Activated T-cell treated with anti-CD3 and anti-CD28 coated beads, Interleukin-2, amount 50 U/mL, for 1 hour (primary cell): Measurements from ENCODE around the gene ILDR1.

Experiments
- DNase-seq: peaks from one replicate; pipeline ENCODE4 v3.0.0-alpha.2; 2020

Gene ILDR1

GRCh38 chr3:121992601-121993560 is 29.2 kb downstream of the ILDR1 start:
- no peak for DNase-seq

GRCh38 chr3:121989943-121990342 is 32.1 kb downstream of the ILDR1 start:
- DNase-seq, result no peak

- DNase-seq, result no peak
Observed at GRCh38 chr3:121988146-121988545, 33.9 kb downstream of the ILDR1 start.

- no peak for DNase-seq
Observed at GRCh38 chr3:121985846-121986245, 36.2 kb downstream of the ILDR1 start.

- DNase-seq, result no peak
Observed at GRCh38 chr3:121981473-121981872, 40.6 kb downstream of the ILDR1 start.

GRCh38 chr3:121980450-121980796 is 41.6 kb downstream of the ILDR1 start:
- DNase-seq, result no peak

- DNase-seq, result no peak
Observed at GRCh38 chr3:121979734-121980449, 42.2 kb downstream of the ILDR1 start.

GRCh38 chr3:121979246-121979645 is 42.8 kb downstream of the ILDR1 start:
- no peak for DNase-seq

GRCh38 chr3:121976727-121977126 is 45.3 kb downstream of the ILDR1 start:
- DNase-seq, result no peak

GRCh38 chr3:121975702-121976302 is 46.2 kb downstream of the ILDR1 start:
- no peak for DNase-seq

GRCh38 chr3:121974601-121975111 is 47.4 kb downstream of the ILDR1 start:
- no peak for DNase-seq

- no peak for DNase-seq
Observed at GRCh38 chr3:121970047-121970446, 52.0 kb downstream of the ILDR1 start.

- no peak for DNase-seq
Observed at GRCh38 chr3:121969631-121970030, 52.4 kb downstream of the ILDR1 start.

GRCh38 chr3:121963608-121964007 is 58.4 kb downstream of the ILDR1 start:
- DNase-seq, result no peak

GRCh38 chr3:121962443-121962842 is 59.6 kb downstream of the ILDR1 start:
- no peak for DNase-seq

GRCh38 chr3:121961283-121961682 is 60.8 kb downstream of the ILDR1 start:
- DNase-seq, result no peak

GRCh38 chr3:121958801-121959200 is 63.2 kb downstream of the ILDR1 start:
- no peak for DNase-seq

GRCh38 chr3:121957674-121958415 is 64.2 kb downstream of the ILDR1 start:
- DNase-seq, result no peak

GRCh38 chr3:121956363-121956762 is 65.7 kb downstream of the ILDR1 start:
- no peak for DNase-seq

- no peak for DNase-seq
Observed at GRCh38 chr3:121951291-121951919, 70.6 kb downstream of the ILDR1 start.

- no peak for DNase-seq
Observed at GRCh38 chr3:121948641-121949040, 73.4 kb downstream of the ILDR1 start.

GRCh38 chr3:121943431-121943830 is 78.6 kb downstream of the ILDR1 start:
- no peak for DNase-seq
